ENCODE measurements around the gene S100A9. TPM values are rescaled to one million over a fixed set of nuclear protein-coding genes. Genes with fewer than 3 reads are reported as not detected.

S100A9 gene
- total and polyA plus RNA-seq, 2 of the 8 experiments (the other 6 are each of a cell fraction or from before 2014, with no cell fraction given): not detected

- TF ChIP-seq ATF2 (IDR thresholded peaks at IDR 0.05; ENCODE audit: low read length): no peak
- no peak for TF ChIP-seq RXRA (IDR thresholded peaks at IDR 0.05; ENCODE audit: insufficient read depth, low read depth, low read length)
- no peak for TF ChIP-seq EZH2 (IDR thresholded peaks at IDR 0.05; ENCODE audit: low read depth, low read length, severe bottlenecking)
- no peak for TF ChIP-seq TBP (IDR thresholded peaks at IDR 0.05; ENCODE audit: low read depth, low read length)
- TF ChIP-seq SP2 (IDR thresholded peaks at IDR 0.05; ENCODE audit: low read length): no peak
- TF ChIP-seq SP4 (IDR thresholded peaks at IDR 0.05; ENCODE audit: low read length): no peak
Measured at GRCh38 chr1:153380711-153381110, 23.1 kb downstream of the S100A9 start (continued).
